ENCODE data around the gene LCOR.

LCOR gene

DNA sequence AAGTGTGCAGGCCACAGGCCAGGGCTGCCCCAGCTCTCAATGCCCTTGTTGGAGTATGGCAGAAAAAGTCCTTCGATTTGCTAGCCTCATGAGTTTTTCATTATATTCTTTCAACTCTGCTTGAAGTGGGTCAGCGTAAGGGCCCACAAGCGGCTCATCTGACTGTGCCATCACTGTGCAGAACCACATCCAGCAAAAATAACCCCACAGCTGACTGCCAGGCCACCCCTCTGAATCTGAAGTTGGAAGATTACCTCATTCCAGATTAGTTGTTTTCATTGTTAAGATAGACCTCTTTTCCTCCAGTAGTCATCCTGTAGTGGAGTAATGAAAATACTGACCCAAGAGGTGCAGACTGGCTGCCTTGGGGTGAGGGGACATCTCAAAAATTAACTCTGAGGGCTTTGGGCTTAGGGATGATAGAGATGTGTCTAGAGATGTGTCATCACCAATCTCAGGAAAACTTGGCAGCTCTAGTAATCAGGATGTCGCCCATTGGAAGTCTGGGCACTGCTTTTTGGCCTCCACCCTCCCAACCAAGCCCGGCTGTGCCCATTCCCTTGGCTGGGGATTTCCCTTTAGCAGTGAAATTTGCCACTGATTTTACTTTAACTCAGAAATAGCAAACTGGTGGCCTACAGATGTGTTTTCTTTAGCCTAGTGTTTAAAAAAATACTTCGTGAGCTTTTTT, 164.3 kb downstream of the LCOR start:
- H3K27ac ChIP-seq (ENCODE audit: low read length) = no peak overlapping the region
- no peaks in the 10 kb centered on the region for H3K27me3 ChIP-seq (ENCODE audit: insufficient read depth, low read length)
- no peak overlapping the region for H3K9ac ChIP-seq (ENCODE audit: low read depth, low read length)
- H3K4me1 ChIP-seq (ENCODE audit: insufficient read depth, low read length) = no peaks in the 10 kb centered on the region; the same call in 1 of the 2 replicates
- no peak overlapping the region for H3K4me3 ChIP-seq (ENCODE audit: low read length)
- H3K36me3 ChIP-seq (ENCODE audit: insufficient read depth, low read depth, low read length) = no peaks in the 10 kb centered on the region
- H3K9me3 ChIP-seq (ENCODE audit: insufficient read depth, low read depth, low read length) = no peaks in the 10 kb centered on the region

DNA sequence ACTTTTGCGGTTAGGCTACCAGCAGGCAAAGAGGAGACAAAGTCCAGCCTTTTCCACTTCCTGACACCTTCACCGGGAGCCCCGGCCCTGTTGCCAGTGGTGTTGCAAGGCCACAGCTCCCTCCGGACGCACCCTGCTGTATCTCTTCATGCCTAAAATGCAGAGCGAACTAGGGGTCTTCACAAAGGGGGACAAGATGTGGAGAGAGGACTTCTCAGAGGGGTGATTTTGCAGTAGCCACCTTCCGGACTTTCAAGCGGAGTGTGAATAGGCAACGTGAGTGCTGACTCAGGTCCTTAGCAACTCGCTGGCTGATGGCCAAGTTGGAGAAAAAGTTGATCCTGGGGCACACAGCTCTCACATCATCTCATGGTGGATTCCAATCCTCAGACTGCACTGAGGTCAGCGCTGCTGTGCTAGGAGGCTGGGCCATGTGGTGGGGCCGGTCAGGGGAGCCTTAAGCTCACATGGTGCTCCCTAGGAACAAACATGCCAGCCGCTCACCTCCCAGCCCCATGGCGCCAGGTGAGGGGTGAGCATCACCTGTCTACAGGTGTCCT, 166.3 kb downstream of the LCOR start:
- Histone ChIP-seq H3K27ac (ENCODE audit: low read length) (no peak overlapping the region), H3K9ac (ENCODE audit: low read depth, low read length) (no peak overlapping the region), H3K36me3 (ENCODE audit: insufficient read depth, low read depth, low read length) (no peaks in the 10 kb centered on the region), H3K4me1 (ENCODE audit: insufficient read depth, low read length) (no peaks in the 10 kb centered on the region), H3K4me3 (ENCODE audit: low read length) (no peak overlapping the region), H3K27me3 (ENCODE audit: insufficient read depth, low read length) (no peaks in the 10 kb centered on the region), H3K9me3 (ENCODE audit: insufficient read depth, low read depth, low read length) (no peaks in the 10 kb centered on the region)

DNA sequence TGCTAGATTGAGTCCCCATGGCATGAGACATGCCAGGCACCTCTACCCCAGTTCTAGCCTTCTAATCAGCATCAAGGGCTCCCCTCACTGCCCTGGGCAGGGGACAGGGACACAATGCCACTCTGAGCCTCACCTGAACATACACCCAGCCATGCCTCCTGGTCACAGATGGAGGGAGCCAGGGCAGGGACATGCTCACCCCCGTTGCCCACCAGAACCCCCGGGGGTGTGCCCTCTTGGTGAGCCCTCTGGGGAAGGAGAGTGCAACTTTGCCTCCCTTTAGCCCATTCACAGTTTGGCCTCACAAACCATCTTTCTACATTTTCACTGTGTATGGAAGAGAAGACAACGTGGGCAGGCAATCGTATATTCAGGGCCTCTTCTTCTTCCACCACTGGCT, 167.2 kb downstream of the LCOR start:
- H3K9me3 ChIP-seq (ENCODE audit: insufficient read depth, low read depth, low read length) = no peaks in the 10 kb centered on the region
- no peak overlapping the region for H3K9ac ChIP-seq (ENCODE audit: low read depth, low read length)
- no peaks in the 10 kb centered on the region for H3K4me1 ChIP-seq (ENCODE audit: insufficient read depth, low read length)
- no peak overlapping the region for H3K4me3 ChIP-seq (ENCODE audit: low read length)
- H3K36me3 ChIP-seq (ENCODE audit: insufficient read depth, low read depth, low read length) = no peaks in the 10 kb centered on the region
- no peaks in the 10 kb centered on the region for H3K27me3 ChIP-seq (ENCODE audit: insufficient read depth, low read length)
- H3K27ac ChIP-seq (ENCODE audit: low read length) = no peak overlapping the region

DNA sequence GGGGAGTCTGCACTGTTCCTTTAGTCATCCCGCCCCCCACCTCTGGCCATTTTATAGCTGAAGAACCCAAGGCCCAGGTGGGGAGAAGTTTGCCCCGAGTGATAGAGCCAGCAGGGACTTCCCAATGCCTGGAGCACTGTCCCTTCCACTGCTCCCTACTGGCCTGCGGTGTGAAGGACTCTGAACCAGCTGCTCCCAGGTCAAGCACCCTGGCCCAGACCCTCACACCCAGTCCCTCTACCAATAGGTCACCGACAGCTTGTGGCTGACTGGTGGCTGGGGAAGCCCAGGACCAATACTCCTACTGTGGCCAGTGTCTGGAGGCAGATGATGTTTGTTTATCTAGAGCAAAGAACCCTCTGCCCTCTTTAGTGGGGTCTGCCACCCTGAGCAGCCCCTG, 167.9 kb downstream of the LCOR start:
- H3K27me3 ChIP-seq (ENCODE audit: insufficient read depth, low read length) = no peaks in the 10 kb centered on the region
- no peak overlapping the region for H3K27ac ChIP-seq (ENCODE audit: low read length)
- H3K9ac ChIP-seq (ENCODE audit: low read depth, low read length) = no peak overlapping the region
- H3K4me3 ChIP-seq (ENCODE audit: low read length) = no peak overlapping the region
- no peaks in the 10 kb centered on the region for H3K36me3 ChIP-seq (ENCODE audit: insufficient read depth, low read depth, low read length)
- H3K4me1 ChIP-seq (ENCODE audit: insufficient read depth, low read length) = no peaks in the 10 kb centered on the region
- no peaks in the 10 kb centered on the region for H3K9me3 ChIP-seq (ENCODE audit: insufficient read depth, low read depth, low read length)

DNA sequence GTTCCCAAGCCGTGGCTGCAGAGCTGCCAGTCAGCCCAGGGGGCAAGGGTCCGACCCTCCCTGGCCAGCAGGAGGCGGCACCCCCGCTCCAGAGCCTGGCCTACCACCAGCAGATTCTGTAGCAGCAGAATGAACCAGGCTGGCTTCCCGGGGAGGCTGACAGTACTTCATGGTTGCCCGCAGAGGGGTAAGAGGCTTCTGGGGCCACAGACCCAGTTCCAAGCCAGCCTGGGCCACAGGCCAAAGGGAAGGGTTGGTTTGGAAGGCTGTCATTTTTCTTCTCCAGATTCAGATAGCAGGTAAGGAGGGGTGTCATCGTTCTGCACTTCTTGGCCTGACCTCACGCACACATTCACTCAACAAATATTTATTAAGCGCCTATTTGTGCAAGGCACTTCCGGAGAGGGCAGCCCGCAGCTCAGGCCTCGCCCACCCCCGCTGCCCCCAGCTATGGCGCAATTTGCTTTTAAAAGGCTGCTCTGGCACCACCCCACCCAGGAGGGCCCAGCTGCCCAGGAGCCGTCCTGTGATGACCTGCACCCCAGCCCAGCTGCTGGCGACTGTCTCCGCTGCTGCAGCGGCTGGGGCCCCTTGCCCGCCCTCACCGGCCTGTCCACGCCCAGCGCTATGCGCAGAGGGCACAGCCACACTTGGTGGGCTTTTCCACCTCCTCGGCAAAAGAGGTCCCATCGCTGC, 168.5 kb downstream of the LCOR start:
- Histone ChIP-seq H3K4me3 (ENCODE audit: low read length) (no peak overlapping the region), H3K4me1 (ENCODE audit: insufficient read depth, low read length) (no peaks in the 10 kb centered on the region), H3K36me3 (ENCODE audit: insufficient read depth, low read depth, low read length) (no peaks in the 10 kb centered on the region), H3K9ac (ENCODE audit: low read depth, low read length) (no peak overlapping the region), H3K27ac (ENCODE audit: low read length) (no peak overlapping the region), H3K9me3 (ENCODE audit: insufficient read depth, low read depth, low read length) (no peaks in the 10 kb centered on the region), H3K27me3 (ENCODE audit: insufficient read depth, low read length) (no peaks in the 10 kb centered on the region)

DNA sequence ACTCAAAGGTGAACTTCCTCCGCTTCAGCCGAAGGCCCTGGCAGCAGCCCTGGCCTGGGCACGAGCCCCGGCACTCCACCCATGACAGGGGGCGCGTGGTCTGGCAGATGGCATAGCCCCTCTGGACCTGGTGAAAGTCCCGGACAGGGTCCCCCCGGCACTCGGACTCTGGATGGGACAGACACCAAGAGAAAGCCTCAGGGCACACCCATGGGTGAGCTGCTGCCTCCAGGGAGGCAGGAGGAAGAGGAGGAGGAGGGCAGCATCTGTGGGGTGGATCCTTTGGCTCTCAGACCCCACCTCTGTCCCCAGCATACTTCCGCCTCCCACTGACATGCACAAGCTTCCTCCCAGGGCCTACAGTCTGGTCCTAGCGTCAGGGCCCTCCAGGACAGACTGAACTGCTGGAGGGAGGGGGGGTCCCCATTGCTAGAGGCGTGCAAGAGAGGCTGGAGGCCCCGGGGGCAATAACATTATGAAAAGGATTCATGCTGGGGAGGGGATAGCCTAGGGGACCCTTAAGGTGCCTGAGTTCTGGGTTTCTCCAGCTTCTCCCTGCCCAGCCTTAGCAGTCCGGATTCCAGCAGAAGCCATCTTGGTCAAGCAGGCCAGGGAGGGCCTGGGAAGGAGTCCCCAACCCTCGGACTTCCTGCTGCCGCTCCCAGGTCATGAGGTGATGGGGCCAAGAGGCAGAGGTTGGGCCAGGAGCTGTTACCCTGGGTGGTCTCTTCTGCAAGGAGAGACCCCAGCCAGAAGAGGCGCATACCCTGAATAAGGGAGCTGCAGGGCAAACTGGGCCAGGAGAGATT, 169.3 kb downstream of the LCOR start:
- Histone ChIP-seq H3K9ac (ENCODE audit: low read depth, low read length) (no peak overlapping the region), H3K9me3 (ENCODE audit: insufficient read depth, low read depth, low read length) (no peaks in the 10 kb centered on the region), H3K27me3 (ENCODE audit: insufficient read depth, low read length) (no peaks in the 10 kb centered on the region), H3K36me3 (ENCODE audit: insufficient read depth, low read depth, low read length) (no peaks in the 10 kb centered on the region), H3K27ac (ENCODE audit: low read length) (no peak overlapping the region), H3K4me3 (ENCODE audit: low read length) (no peak overlapping the region), H3K4me1 (ENCODE audit: insufficient read depth, low read length) (no peaks in the 10 kb centered on the region)

DNA sequence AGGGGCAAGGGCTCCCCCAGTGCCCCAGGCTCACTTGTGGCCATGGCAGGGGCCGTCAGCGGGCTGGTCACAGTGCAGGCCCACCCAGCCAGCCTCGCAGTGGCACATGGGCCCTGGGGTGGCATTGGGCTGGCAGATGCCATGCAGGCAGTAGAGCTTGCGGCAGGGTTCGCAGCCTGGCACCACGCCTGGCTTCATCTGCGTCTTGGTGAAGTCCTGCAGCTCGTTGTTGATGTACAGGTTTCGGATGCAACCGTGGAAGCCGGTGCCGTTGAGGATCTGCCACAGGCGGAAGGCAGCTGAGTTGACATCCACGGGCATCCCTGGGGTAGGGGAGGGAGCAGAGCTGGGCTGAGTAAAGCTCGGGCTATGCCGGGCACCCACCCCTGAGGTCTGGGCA, 170.6 kb downstream of the LCOR start:
- no peaks in the 10 kb centered on the region for H3K36me3 ChIP-seq (ENCODE audit: insufficient read depth, low read depth, low read length)
- no peak overlapping the region for H3K27ac ChIP-seq (ENCODE audit: low read length)
- no peaks in the 10 kb centered on the region for H3K27me3 ChIP-seq (ENCODE audit: insufficient read depth, low read length)
- H3K4me3 ChIP-seq (ENCODE audit: low read length) = no peak overlapping the region
- H3K4me1 ChIP-seq (ENCODE audit: insufficient read depth, low read length) = no peaks in the 10 kb centered on the region
- no peak overlapping the region for H3K9ac ChIP-seq (ENCODE audit: low read depth, low read length)
- peaks cover 5% of the 10 kb centered on the region; the same call in 1 of the 2 replicates for H3K9me3 ChIP-seq (ENCODE audit: insufficient read depth, low read depth, low read length)

DNA sequence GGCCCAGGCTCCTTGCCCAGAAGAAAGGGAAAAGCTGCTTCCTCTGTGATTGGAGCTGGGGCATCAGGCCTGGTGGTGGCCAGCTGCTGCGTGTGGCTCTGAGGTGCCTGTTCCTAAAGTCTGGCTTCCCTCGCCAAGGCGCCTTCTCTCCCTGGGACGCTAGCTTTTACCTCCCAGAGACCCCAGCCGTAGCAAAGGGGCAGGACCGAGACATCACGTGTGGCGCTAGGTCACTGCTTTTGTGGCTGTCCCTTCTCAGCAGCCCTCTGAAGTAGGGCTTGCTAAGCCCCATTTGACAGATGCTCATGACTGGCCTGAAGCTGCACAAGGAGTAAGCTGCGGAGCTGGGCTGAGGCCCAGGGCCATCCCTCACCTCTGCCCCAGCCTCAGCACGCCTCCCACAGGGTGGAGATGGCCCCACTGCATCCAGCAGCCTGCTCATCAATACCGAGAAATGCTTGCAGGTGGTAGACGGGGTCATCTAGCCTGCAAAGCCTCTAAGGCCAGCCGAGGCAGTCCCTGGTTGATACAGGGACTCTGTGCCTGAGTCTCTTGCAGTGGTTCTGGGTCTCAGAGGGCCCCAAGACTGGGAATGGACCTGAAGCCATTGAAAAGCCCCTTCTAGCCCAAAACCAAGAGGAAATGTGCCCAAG, 171.2 kb downstream of the LCOR start:
- Histone ChIP-seq H3K4me1 (ENCODE audit: insufficient read depth, low read length) (no peaks in the 10 kb centered on the region), H3K4me3 (ENCODE audit: low read length) (no peak overlapping the region), H3K9me3 (ENCODE audit: insufficient read depth, low read depth, low read length) (peaks cover 7% of the 10 kb centered on the region; the same call in 1 of the 2 replicates), H3K27ac (ENCODE audit: low read length) (no peak overlapping the region), H3K36me3 (ENCODE audit: insufficient read depth, low read depth, low read length) (no peaks in the 10 kb centered on the region), H3K27me3 (ENCODE audit: insufficient read depth, low read length) (no peaks in the 10 kb centered on the region), H3K9ac (ENCODE audit: low read depth, low read length) (no peak overlapping the region)

DNA sequence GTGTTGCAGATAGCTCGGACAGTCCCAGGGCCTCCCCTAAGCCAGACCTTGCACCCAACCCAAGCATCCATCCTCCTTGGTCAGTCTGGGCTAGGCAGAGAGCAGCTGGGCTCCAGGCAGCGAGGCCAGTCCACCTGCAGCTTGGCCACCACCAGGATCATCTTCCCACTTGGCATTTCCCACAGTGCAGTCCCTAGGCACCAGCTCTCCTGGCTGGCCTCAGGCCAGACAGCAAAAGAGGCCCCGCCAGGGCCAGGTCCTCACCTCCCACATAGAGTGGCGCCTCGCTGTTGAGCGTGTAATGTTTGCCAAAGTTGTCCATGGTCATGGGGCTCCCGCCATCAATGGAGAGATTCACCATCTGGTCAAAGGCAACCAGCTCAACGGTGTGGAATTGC, 171.7 kb downstream of the LCOR start:
- H3K9me3 ChIP-seq (ENCODE audit: insufficient read depth, low read depth, low read length) = peaks cover 7% of the 10 kb centered on the region; the same call in 1 of the 2 replicates
- no peak overlapping the region for H3K27ac ChIP-seq (ENCODE audit: low read length)
- H3K36me3 ChIP-seq (ENCODE audit: insufficient read depth, low read depth, low read length) = no peaks in the 10 kb centered on the region
- no peaks in the 10 kb centered on the region for H3K4me1 ChIP-seq (ENCODE audit: insufficient read depth, low read length)
- no peak overlapping the region for H3K4me3 ChIP-seq (ENCODE audit: low read length)
- no peak overlapping the region for H3K9ac ChIP-seq (ENCODE audit: low read depth, low read length)
- H3K27me3 ChIP-seq (ENCODE audit: insufficient read depth, low read length) = no peaks in the 10 kb centered on the region

DNA sequence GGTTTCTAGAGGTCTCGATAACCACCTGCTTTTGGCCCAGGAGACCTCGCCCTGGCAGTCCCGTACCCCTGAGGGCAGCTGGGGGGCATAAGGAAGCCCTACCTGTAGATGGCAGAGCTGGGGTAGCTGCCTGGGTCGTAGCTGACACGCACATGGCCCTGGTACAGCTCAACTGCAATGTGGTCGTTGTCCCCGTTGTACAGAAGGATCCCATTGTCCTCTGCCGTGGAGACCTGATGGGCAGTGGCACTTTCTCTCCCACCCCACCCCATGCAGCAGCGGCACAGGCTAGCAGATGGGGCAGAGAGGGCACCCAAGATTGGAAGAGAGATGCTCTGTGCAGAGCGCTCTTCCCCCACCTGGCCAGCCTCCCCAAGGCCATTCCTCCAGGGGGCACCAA, 172.5 kb downstream of the LCOR start:
- Histone ChIP-seq H3K9me3 (ENCODE audit: insufficient read depth, low read depth, low read length) (peaks cover 7% of the 10 kb centered on the region; the same call in 1 of the 2 replicates), H3K36me3 (ENCODE audit: insufficient read depth, low read depth, low read length) (no peaks in the 10 kb centered on the region), H3K27me3 (ENCODE audit: insufficient read depth, low read length) (no peaks in the 10 kb centered on the region), H3K9ac (ENCODE audit: low read depth, low read length) (no peak overlapping the region), H3K27ac (ENCODE audit: low read length) (no peak overlapping the region), H3K4me1 (ENCODE audit: insufficient read depth, low read length) (no peaks in the 10 kb centered on the region), H3K4me3 (ENCODE audit: low read length) (no peak overlapping the region)

DNA sequence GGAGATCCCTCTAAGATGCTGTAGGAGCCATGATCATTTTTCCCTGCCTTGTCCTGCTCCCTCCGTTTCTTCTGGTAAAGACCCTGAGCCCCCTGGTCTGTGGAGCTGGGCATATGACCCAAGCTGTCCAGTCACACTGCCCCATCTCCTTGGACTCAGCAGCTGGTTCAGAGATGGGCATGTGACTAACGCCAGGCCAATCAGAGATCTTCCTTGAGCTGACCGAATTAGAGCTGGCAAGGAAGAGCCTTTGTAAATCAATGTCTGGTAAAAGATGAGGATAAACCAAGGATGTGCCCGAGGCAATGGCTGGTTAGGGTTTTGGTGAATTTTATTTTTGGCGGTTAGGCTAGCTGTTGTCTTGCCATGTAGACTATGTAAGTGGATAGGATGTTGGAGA, 173.3 kb downstream of the LCOR start:
- no peak overlapping the region for H3K27ac ChIP-seq (ENCODE audit: low read length)
- no peak overlapping the region for H3K4me3 ChIP-seq (ENCODE audit: low read length)
- H3K9ac ChIP-seq (ENCODE audit: low read depth, low read length) = no peak overlapping the region
- H3K27me3 ChIP-seq (ENCODE audit: insufficient read depth, low read length) = no peaks in the 10 kb centered on the region
- peaks cover 7% of the 10 kb centered on the region; the same call in 1 of the 2 replicates for H3K9me3 ChIP-seq (ENCODE audit: insufficient read depth, low read depth, low read length)
- no peaks in the 10 kb centered on the region for H3K4me1 ChIP-seq (ENCODE audit: insufficient read depth, low read length)
- no peaks in the 10 kb centered on the region for H3K36me3 ChIP-seq (ENCODE audit: insufficient read depth, low read depth, low read length)
